H9 (cell line): ENCODE results near the gene ADAMTS6. TPM values are rescaled to one million over a fixed set of nuclear protein-coding genes. Genes with fewer than 3 reads are reported as not detected.

ENCODE experiments used
- DNase-seq: peaks from one replicate; pipeline ENCODE4 v3.0.0-alpha.2; 2017
- H2AFZ ChIP-seq: one replicate; pipeline ENCODE4 v1.6.1; 2013; ENCODE audit warnings: mild to moderate bottlenecking, low read length, control low read depth, moderate library complexity
- H2AK5ac ChIP-seq: 2 replicates; pipeline ENCODE4 v1.6.1; 2013; ENCODE audit warnings: low read length, control low read depth, mixed read lengths; ENCODE audit not compliant: insufficient read length
- H2BK120ac ChIP-seq: one replicate; pipeline ENCODE4 v1.6.1; 2013; ENCODE audit warnings: low read depth, mild to moderate bottlenecking, low read length, control low read depth, inconsistent platforms; ENCODE audit not compliant: poor library complexity, severe bottlenecking
- H2BK12ac ChIP-seq: 2 replicates; pipeline ENCODE4 v1.6.1; 2013; ENCODE audit warnings: low read length, control low read depth, mixed read lengths, low read depth; ENCODE audit not compliant: insufficient read length
- H2BK15ac ChIP-seq: 2 replicates; pipeline ENCODE4 v1.6.1; 2013; ENCODE audit warnings: low read depth, low read length, control low read depth
- H2BK20ac ChIP-seq: one replicate; pipeline ENCODE4 v1.6.1; 2013; ENCODE audit warnings: low read depth, mild to moderate bottlenecking, low read length, control low read depth, inconsistent platforms; ENCODE audit not compliant: poor library complexity, severe bottlenecking
- H2BK5ac ChIP-seq: 2 replicates; pipeline ENCODE4 v1.6.1; 2013; ENCODE audit warnings: low read length, control low read depth, mixed read lengths; ENCODE audit not compliant: insufficient read length
- H3K14ac ChIP-seq: 2 replicates; pipeline ENCODE4 v1.6.1; 2013; ENCODE audit warnings: low read length, control low read depth; ENCODE audit not compliant: insufficient read depth
- H3K18ac ChIP-seq: 2 replicates; pipeline ENCODE4 v1.6.1; 2013; ENCODE audit warnings: low read depth, mild to moderate bottlenecking, mixed read lengths, low read length, control low read depth; ENCODE audit not compliant: insufficient read length
- H3K23ac ChIP-seq: 2 replicates; pipeline ENCODE4 v1.6.1; 2013; ENCODE audit warnings: low read length, control low read depth, mixed read lengths, low read depth; ENCODE audit not compliant: insufficient read length
- H3K23me2 ChIP-seq: 2 replicates; pipeline ENCODE4 v1.6.1; 2013; ENCODE audit warnings: low read depth, mild to moderate bottlenecking, mixed read lengths, low read length, control low read depth; ENCODE audit not compliant: insufficient read length, poor library complexity, severe bottlenecking
- H3K27ac ChIP-seq: 2 replicates; pipeline ENCODE4 v1.5.1; 2013; ENCODE audit warnings: low read length, control low read depth, mixed read lengths, low read depth; ENCODE audit not compliant: insufficient read length
- H3K27me3 ChIP-seq: 2 replicates; pipeline ENCODE4 v1.6.1; 2013; ENCODE audit warnings: low read length, control low read depth, inconsistent platforms; ENCODE audit not compliant: insufficient read depth
- H3K4ac ChIP-seq: 2 replicates; pipeline ENCODE4 v1.6.1; 2013; ENCODE audit warnings: low read depth, mild to moderate bottlenecking, control low read depth, inconsistent platforms, low read length, moderate library complexity
- H3K4me1 ChIP-seq: 2 replicates; pipeline ENCODE4 v1.6.1; 2013; ENCODE audit warnings: low read length, control low read depth, inconsistent platforms; ENCODE audit not compliant: insufficient read depth
- H3K4me2 ChIP-seq: 2 replicates; pipeline ENCODE4 v1.6.1; 2013; ENCODE audit warnings: low read length, control low read depth, mixed read lengths; ENCODE audit not compliant: insufficient read length, insufficient read depth
- H3K56ac ChIP-seq: 2 replicates; pipeline ENCODE4 v1.6.1; 2013; ENCODE audit warnings: low read depth, mild to moderate bottlenecking, mixed read lengths, low read length, control low read depth; ENCODE audit not compliant: insufficient read length
- H3K79me1 ChIP-seq: 2 replicates; pipeline ENCODE4 v1.6.1; 2013; ENCODE audit warnings: low read depth, mild to moderate bottlenecking, moderate library complexity, low read length, control low read depth, inconsistent platforms; ENCODE audit not compliant: insufficient read depth, poor library complexity, severe bottlenecking
- H3K79me2 ChIP-seq: 2 replicates; pipeline ENCODE4 v1.6.1; 2013; ENCODE audit warnings: low read length, control low read depth, inconsistent platforms; ENCODE audit not compliant: insufficient read depth
- H3K9ac ChIP-seq: 2 replicates; pipeline ENCODE4 v1.6.1; 2013; ENCODE audit warnings: low read length, control low read depth, mixed read lengths; ENCODE audit not compliant: insufficient read length; ENCODE audit errors: extremely low read depth
- H3K9me3 ChIP-seq: one replicate; pipeline ENCODE4 v1.6.1; 2013; ENCODE audit warnings: low read depth, low read length, inconsistent platforms; ENCODE audit not compliant: control insufficient read depth
- H3T11ph ChIP-seq: one replicate; pipeline ENCODE4 v1.6.1; 2013; ENCODE audit warnings: mild to moderate bottlenecking, low read length, control low read depth, inconsistent platforms
- H4K20me1 ChIP-seq: one replicate; pipeline ENCODE4 v1.6.1; 2013; ENCODE audit not compliant: control insufficient read depth, insufficient read length, insufficient read depth
- H4K5ac ChIP-seq: 2 replicates; pipeline ENCODE4 v1.6.1; 2013; ENCODE audit warnings: low read depth, mild to moderate bottlenecking, mixed read lengths, low read length, control low read depth; ENCODE audit not compliant: insufficient read length
- H4K8ac ChIP-seq: replicated peaks from 2 replicates; pipeline ENCODE4 v1.6.1; 2013; ENCODE audit warnings: low read length, control low read depth, mixed read lengths, low read depth; ENCODE audit not compliant: insufficient read length
- H4K91ac ChIP-seq: 2 replicates; pipeline ENCODE4 v1.6.1; 2013; ENCODE audit warnings: low read depth, mild to moderate bottlenecking, moderate library complexity, mixed read lengths, low read length, control low read depth; ENCODE audit not compliant: insufficient read length
- H3K27ac Mint-ChIP-seq, 3 experiments: 2 replicates in 2 of 3; 3 replicates in 1 of 3; pipeline ENCODE4 v1.8.0; 2020 to 2021; ENCODE audit warnings: mixed read lengths in 3 of 3, mild to moderate bottlenecking in 1 of 3, moderate library complexity in 1 of 3
- H3K27me3 Mint-ChIP-seq: 2 replicates; pipeline ENCODE4 v1.8.0; 2021; ENCODE audit warnings: low read depth, mild to moderate bottlenecking, moderate library complexity, mixed read lengths
- H3K36me3 Mint-ChIP-seq, 3 experiments: 2 replicates in 2 of 3; 3 replicates in 1 of 3; pipeline ENCODE4 v1.8.0; 2020 to 2021; ENCODE audit warnings: low read depth in 3 of 3, mixed read lengths in 3 of 3; ENCODE audit not compliant: insufficient read depth in 1 of 3
- H3K4me1 Mint-ChIP-seq, 2 experiments: 2 replicates each; pipeline ENCODE4 v1.8.0; 2020; ENCODE audit warnings: mixed read lengths in 2 of 2
- H3K4me3 Mint-ChIP-seq, 2 experiments: 2 replicates in 1 of 2; 3 replicates in 1 of 2; pipeline ENCODE4 v1.8.0; 2020 to 2021; ENCODE audit warnings: mild to moderate bottlenecking in 2 of 2, mixed read lengths in 2 of 2, moderate library complexity in 1 of 2
- H3K9me3 Mint-ChIP-seq, 2 experiments: 2 replicates in 1 of 2; 3 replicates in 1 of 2; pipeline ENCODE4 v1.8.0; 2020; ENCODE audit warnings: mild to moderate bottlenecking in 2 of 2, mixed read lengths in 2 of 2, moderate library complexity in 1 of 2
- WGBS: extraction: QIAGEN DNeasy Blood & Tissue Kit; methylation state at CpG from one replicate; pipeline ENCODE4 v1.1.7; 2013; ENCODE audit warnings: missing lambda C conversion rate, low lambda C conversion rate, mixed read lengths; ENCODE audit not compliant: insufficient read length; ENCODE audit errors: extremely low coverage; 5-methylcytosine and 5-hydroxymethylcytosine counted together
- total RNA-seq: library from RNA; stranded (reverse); gene quantifications from 2 replicates; pipeline ENCODE4 v1.2.1, GENCODE V29; 2021
- TF ChIP-seq, protein P1 (sequence below): fragments of 200-600 bp; sonication (generic); conservative IDR thresholded peaks from 3 replicates; pipeline ENCODE4 v1.8.0; 2021; ENCODE audit warnings: antibody characterized with exemption, mild to moderate bottlenecking

The ADAMTS6 gene
- total RNA-seq, 1 experiment from 2014 or later = 0.33 TPM

DNA sequence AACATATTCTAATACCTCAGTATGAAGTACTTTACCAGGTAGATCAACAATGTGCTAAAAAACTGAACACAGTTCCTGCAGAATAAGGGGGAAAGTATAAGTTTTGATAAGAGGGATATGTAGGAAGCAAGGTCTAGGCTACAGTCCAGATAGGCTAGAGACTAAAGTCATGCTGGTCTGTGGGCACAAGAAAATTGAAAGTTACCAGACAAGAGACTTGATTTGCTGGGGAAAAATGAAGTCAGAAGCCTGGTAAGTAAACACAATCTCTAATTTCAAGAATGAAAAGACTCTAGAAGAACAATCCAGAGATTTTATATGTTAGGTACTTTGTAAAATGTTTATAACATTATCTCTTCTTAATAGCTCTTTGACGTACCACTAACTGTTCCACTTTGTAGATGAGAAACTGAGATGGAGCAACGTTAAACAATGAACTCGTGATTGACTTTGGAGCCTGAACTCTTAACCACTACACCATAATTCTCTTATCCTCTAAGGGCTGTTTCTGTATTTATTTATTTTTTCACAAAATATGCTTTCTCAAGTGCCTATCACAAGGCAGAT is 19.5 kb downstream of the ADAMTS6 start:
- Histone ChIP-seq H3K4me2 (no peak overlapping the region), H4K20me1 (no peaks in the 10 kb centered on the region), H4K91ac (no peak overlapping the region), H3K4ac (no peak overlapping the region), H3K79me1 (no peaks in the 10 kb centered on the region), H2BK20ac (no peak overlapping the region), H2AK5ac (no peak overlapping the region), H3K27me3 (no peaks in the 10 kb centered on the region), H3K4me1 (no peaks in the 10 kb centered on the region), H3K14ac (no peak overlapping the region), H2BK12ac (no peak overlapping the region), H2BK5ac (no peak overlapping the region), H3K9me3 (no peaks in the 10 kb centered on the region), H4K8ac (no peak overlapping the region), H4K5ac (no peak overlapping the region), H3K23me2 (no peaks in the 10 kb centered on the region), H3K9ac (no peak overlapping the region), H2BK120ac (no peak overlapping the region), H3K23ac (no peak overlapping the region), H3T11ph (no peak overlapping the region), H3K27ac (no peak overlapping the region), H2AFZ (no peak overlapping the region), H2BK15ac (no peak overlapping the region), H3K79me2 (no peaks in the 10 kb centered on the region), H3K56ac (no peak overlapping the region), H3K18ac (no peak overlapping the region)
- Mint-ChIP-seq H3K4me1 (no peaks in the 10 kb centered on the region), H3K4me3 (no peak overlapping the region), H3K27ac (no peak overlapping the region), H3K27me3 (no peaks in the 10 kb centered on the region), H3K36me3 (no peaks in the 10 kb centered on the region), H3K9me3 (no peaks in the 10 kb centered on the region)
- WGBS = no CpG with 5 or more reads among the region's 3 CpGs
- TF ChIP-seq, protein P1, sequence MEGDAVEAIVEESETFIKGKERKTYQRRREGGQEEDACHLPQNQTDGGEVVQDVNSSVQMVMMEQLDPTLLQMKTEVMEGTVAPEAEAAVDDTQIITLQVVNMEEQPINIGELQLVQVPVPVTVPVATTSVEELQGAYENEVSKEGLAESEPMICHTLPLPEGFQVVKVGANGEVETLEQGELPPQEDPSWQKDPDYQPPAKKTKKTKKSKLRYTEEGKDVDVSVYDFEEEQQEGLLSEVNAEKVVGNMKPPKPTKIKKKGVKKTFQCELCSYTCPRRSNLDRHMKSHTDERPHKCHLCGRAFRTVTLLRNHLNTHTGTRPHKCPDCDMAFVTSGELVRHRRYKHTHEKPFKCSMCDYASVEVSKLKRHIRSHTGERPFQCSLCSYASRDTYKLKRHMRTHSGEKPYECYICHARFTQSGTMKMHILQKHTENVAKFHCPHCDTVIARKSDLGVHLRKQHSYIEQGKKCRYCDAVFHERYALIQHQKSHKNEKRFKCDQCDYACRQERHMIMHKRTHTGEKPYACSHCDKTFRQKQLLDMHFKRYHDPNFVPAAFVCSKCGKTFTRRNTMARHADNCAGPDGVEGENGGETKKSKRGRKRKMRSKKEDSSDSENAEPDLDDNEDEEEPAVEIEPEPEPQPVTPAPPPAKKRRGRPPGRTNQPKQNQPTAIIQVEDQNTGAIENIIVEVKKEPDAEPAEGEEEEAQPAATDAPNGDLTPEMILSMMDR = no peak
- DNase-seq = no peak
